ENCODE measurements around the gene ADAM12.

- TF ChIP-seq POLR2A (IDR thresholded peaks at IDR 0.05) (no peak), POLR2AphosphoS5 (IDR thresholded peaks at IDR 0.05) (no peak)
- TF ChIP-seq, protein P1, sequence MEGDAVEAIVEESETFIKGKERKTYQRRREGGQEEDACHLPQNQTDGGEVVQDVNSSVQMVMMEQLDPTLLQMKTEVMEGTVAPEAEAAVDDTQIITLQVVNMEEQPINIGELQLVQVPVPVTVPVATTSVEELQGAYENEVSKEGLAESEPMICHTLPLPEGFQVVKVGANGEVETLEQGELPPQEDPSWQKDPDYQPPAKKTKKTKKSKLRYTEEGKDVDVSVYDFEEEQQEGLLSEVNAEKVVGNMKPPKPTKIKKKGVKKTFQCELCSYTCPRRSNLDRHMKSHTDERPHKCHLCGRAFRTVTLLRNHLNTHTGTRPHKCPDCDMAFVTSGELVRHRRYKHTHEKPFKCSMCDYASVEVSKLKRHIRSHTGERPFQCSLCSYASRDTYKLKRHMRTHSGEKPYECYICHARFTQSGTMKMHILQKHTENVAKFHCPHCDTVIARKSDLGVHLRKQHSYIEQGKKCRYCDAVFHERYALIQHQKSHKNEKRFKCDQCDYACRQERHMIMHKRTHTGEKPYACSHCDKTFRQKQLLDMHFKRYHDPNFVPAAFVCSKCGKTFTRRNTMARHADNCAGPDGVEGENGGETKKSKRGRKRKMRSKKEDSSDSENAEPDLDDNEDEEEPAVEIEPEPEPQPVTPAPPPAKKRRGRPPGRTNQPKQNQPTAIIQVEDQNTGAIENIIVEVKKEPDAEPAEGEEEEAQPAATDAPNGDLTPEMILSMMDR (IDR thresholded peaks at IDR 0.05 in 8 of 11, conservative IDR thresholded peaks at IDR 0.05 in 3 of 11): no peak
Measured at GRCh38 chr10:126214021-126214420, 174.3 kb downstream of the ADAM12 start.

Data from spleen (tissue), 7 donors.